Calu3 (cell line): ENCODE results near the gene TRPC6. TPM values are rescaled to one million over a fixed set of nuclear protein-coding genes. Genes with fewer than 3 reads are reported as not detected.

ENCODE experiments used
- BruUV-seq: library from RNA; stranded (reverse); fragments of 400-500 nt; replicated peaks from 2 replicates; lab custom pipeline; 2021; lab: Mats Ljungman, UMichigan
- CTCF ChIA-PET: fragments of 300-600 bp; sonication (Branson Sonifier 250); formaldehyde crosslinking; loops from one replicate; lab custom pipeline; 2022; ENCODE audit warnings: antibody characterized with exemption; lab: Charles Lee
- DNase-seq: peaks from one replicate; pipeline ENCODE4 v3.0.0; 2022
- H3K27ac Mint-ChIP-seq: one replicate; pipeline ENCODE4 v1.8.0; 2022; ENCODE audit warnings: mixed read lengths; ENCODE audit not compliant: unreplicated experiment
- H3K27me3 Mint-ChIP-seq: one replicate; pipeline ENCODE4 v1.8.0; 2022; ENCODE audit warnings: mixed read lengths; ENCODE audit not compliant: unreplicated experiment
- H3K36me3 Mint-ChIP-seq: one replicate; pipeline ENCODE4 v1.8.0; 2022; ENCODE audit warnings: mild to moderate bottlenecking, moderate library complexity, mixed read lengths; ENCODE audit not compliant: insufficient read depth, unreplicated experiment
- H3K4me1 Mint-ChIP-seq: one replicate; pipeline ENCODE4 v1.8.0; 2022; ENCODE audit warnings: mild to moderate bottlenecking, low read depth, mixed read lengths; ENCODE audit not compliant: unreplicated experiment
- H3K4me3 Mint-ChIP-seq: one replicate; pipeline ENCODE4 v1.8.0; 2022; ENCODE audit warnings: mild to moderate bottlenecking, low read depth, moderate library complexity, mixed read lengths; ENCODE audit not compliant: unreplicated experiment
- H3K9me3 Mint-ChIP-seq: one replicate; pipeline ENCODE4 v1.8.0; 2022; ENCODE audit warnings: low read depth, mixed read lengths; ENCODE audit not compliant: unreplicated experiment
- CTCF ChIP-seq: fragments of 200-600 bp; IDR thresholded peaks from one replicate; pipeline ENCODE4 v1.8.0; 2022; ENCODE audit warnings: antibody characterized with exemption; ENCODE audit not compliant: unreplicated experiment
- intact Hi-C: fragments of 100-400 bp; cut with micrococcal nuclease; formaldehyde crosslinking; loops from one replicate; pipeline ENCODE4 v1.10.0; 2022; ENCODE audit not compliant: unreplicated experiment
- total RNA-seq: library from RNA; stranded (reverse); gene quantifications from 2 replicates; pipeline ENCODE4 v1.2.3, GENCODE V29; 2022

Gene TRPC6
- total RNA-seq, 1 experiment from 2014 or later, result not detected

GRCh38 chr11:101523193-101523592, 60.6 kb downstream of the TRPC6 start:
- H3K27me3 Mint-ChIP-seq, result no peaks in the 10 kb centered on the region
- no peak for DNase-seq
- H3K36me3 Mint-ChIP-seq, result no peaks in the 10 kb centered on the region
- no TSS peak for BruUV-seq
- H3K4me1 Mint-ChIP-seq, result no peaks in the 10 kb centered on the region
- H3K9me3 Mint-ChIP-seq, result peaks cover 5% of the 10 kb centered on the region
- no peak for TF ChIP-seq CTCF
- no peak overlapping the region for H3K4me3 Mint-ChIP-seq
- CTCF ChIA-PET, result no interaction called here
- H3K27ac Mint-ChIP-seq, result no peak overlapping the region
- intact Hi-C loops, result no loop called here

DNA sequence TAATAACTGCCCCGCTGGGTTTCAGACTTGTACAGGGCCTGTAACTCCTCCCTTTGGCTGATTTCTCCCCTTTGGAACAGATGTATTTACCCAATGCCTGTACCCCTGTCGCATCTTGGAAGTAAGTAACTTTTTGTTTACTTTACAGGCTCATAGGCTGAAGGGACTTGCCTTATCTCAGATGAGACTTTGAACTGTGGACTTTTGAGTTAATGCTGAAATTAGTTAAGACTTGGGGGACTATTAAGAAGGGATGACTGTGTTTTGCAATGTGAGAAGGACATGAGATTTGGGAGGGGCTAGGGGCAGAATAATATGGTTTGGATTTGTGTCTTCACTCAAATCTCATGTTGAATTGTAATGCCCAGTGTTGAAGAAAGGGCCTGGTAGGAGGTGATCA, 62.0 kb downstream of the TRPC6 start:
- Mint-ChIP-seq H3K36me3 (no peaks in the 10 kb centered on the region), H3K27me3 (no peaks in the 10 kb centered on the region), H3K27ac (no peak overlapping the region), H3K9me3 (peaks cover 5% of the 10 kb centered on the region), H3K4me1 (no peaks in the 10 kb centered on the region), H3K4me3 (no peak overlapping the region)
- BruUV-seq, result no TSS peak
- intact Hi-C loops, result no loop called here
- TF ChIP-seq CTCF, result no peak
- CTCF ChIA-PET, result no interaction called here
- no peak for DNase-seq

- intact Hi-C loops, result no loop called here
- no peak for DNase-seq
- Mint-ChIP-seq H3K27ac (no peak overlapping the region), H3K36me3 (no peaks in the 10 kb centered on the region), H3K4me1 (no peaks in the 10 kb centered on the region), H3K9me3 (peaks cover 3% of the 10 kb centered on the region), H3K4me3 (no peak overlapping the region), H3K27me3 (no peaks in the 10 kb centered on the region)
- no peak for TF ChIP-seq CTCF
- CTCF ChIA-PET, result no interaction called here
- no TSS peak for BruUV-seq
Observed at GRCh38 chr11:101516546-101516945, 67.3 kb downstream of the TRPC6 start.

- H3K4me3 Mint-ChIP-seq, result no peak overlapping the region
- no peak overlapping the region for H3K27ac Mint-ChIP-seq
- DNase-seq, result no peak
- no TSS peak for BruUV-seq
- H3K36me3 Mint-ChIP-seq, result no peaks in the 10 kb centered on the region
- no peak for TF ChIP-seq CTCF
- H3K27me3 Mint-ChIP-seq, result no peaks in the 10 kb centered on the region
- no peaks in the 10 kb centered on the region for H3K4me1 Mint-ChIP-seq
- CTCF ChIA-PET, result interaction anchor here (0.6 kb wide), 1 partner anchor 618 kb away, joined by 6 read pairs; no protein-coding TSS in a partner anchor
- H3K9me3 Mint-ChIP-seq, result no peaks in the 10 kb centered on the region
- intact Hi-C loops, result no loop called here
Observed at GRCh38 chr11:101511065-101511464, 72.7 kb downstream of the TRPC6 start.
